Stomach smooth muscle (tissue), 2 donors: ENCODE data around the gene DNAJB11.
"Not testable (repeated sequence)": the region's sequence is repeated elsewhere in the genome, so short reads cannot be mapped to it uniquely, and the experiment has no call there.

Source experiments
- H3K27ac ChIP-seq: one replicate; pipeline ENCODE4 v1.7.0; 2013; ENCODE audit warnings: mild to moderate bottlenecking, low read length, inconsistent platforms
- H3K27me3 ChIP-seq, 2 donors: one replicate each; pipeline ENCODE4 v1.7.0; 2013; ENCODE audit warnings: low read length in 2 of 2; ENCODE audit not compliant: insufficient read depth in 2 of 2, control insufficient read depth in 1 of 2
- H3K36me3 ChIP-seq, 2 donors: one replicate each; pipeline ENCODE4 v1.7.0; 2013; ENCODE audit warnings: low read length in 2 of 2; ENCODE audit not compliant: control insufficient read depth in 2 of 2, insufficient read depth in 2 of 2
- H3K4me1 ChIP-seq: one replicate; pipeline ENCODE4 v1.7.0; 2013; ENCODE audit warnings: low read length; ENCODE audit not compliant: control insufficient read depth, insufficient read depth
- H3K4me3 ChIP-seq, 2 donors: one replicate each; pipeline ENCODE4 v1.7.0; 2013; ENCODE audit warnings: low read length in 2 of 2
- H3K9ac ChIP-seq, 2 donors: one replicate each; pipeline ENCODE4 v1.7.0; 2013; ENCODE audit warnings: low read length in 2 of 2, mild to moderate bottlenecking in 1 of 2
- H3K9me3 ChIP-seq, 2 donors: one replicate each; pipeline ENCODE4 v1.7.0; 2013; ENCODE audit warnings: low read length in 2 of 2; ENCODE audit not compliant: control insufficient read depth in 2 of 2
- donor health status: healthy.
- donor health status: Pancreatic carcinoma.

The DNAJB11 gene

GRCh38 chr3:186586245-186586644 is 15.7 kb downstream of the DNAJB11 start:
- not testable (repeated sequence) for H3K4me3 ChIP-seq, H3K4me1 ChIP-seq, H3K27me3 ChIP-seq, H3K27ac ChIP-seq, H3K9me3 ChIP-seq, H3K9ac ChIP-seq
- peaks cover 33 to 36% of the 10 kb centered on the region in 2 donors for H3K36me3 ChIP-seq

GRCh38 chr3:186587183-186587582 is 16.7 kb downstream of the DNAJB11 start:
- Histone ChIP-seq H3K4me1 (no peaks in the 10 kb centered on the region), H3K36me3 (peaks cover 28 to 30% of the 10 kb centered on the region in 2 donors), H3K27me3 (no peaks in the 10 kb centered on the region), H3K9ac (no peak overlapping the region), H3K9me3 (no peaks in the 10 kb centered on the region), H3K4me3 (no peak overlapping the region), H3K27ac (no peak overlapping the region)

- Histone ChIP-seq H3K4me1 (no peaks in the 10 kb centered on the region), H3K9ac (no peak overlapping the region), H3K9me3 (no peaks in the 10 kb centered on the region), H3K27me3 (no peaks in the 10 kb centered on the region), H3K4me3 (no peak overlapping the region), H3K27ac (no peak overlapping the region), H3K36me3 (peaks cover 15 to 17% of the 10 kb centered on the region in 2 donors)
These were observed 18.1 kb downstream of the DNAJB11 start for GRCh38 chr3:186588632-186589031.

GRCh38 chr3:186589121-186589520 is 18.6 kb downstream of the DNAJB11 start:
- H3K4me3 ChIP-seq = no peak overlapping the region
- no peaks in the 10 kb centered on the region for H3K4me1 ChIP-seq
- peaks cover 10 to 12% of the 10 kb centered on the region in 2 donors for H3K36me3 ChIP-seq
- H3K9me3 ChIP-seq = no peaks in the 10 kb centered on the region
- H3K27ac ChIP-seq = no peak overlapping the region
- H3K27me3 ChIP-seq = no peaks in the 10 kb centered on the region
- no peak overlapping the region for H3K9ac ChIP-seq

GRCh38 chr3:186589856-186590579 is 19.5 kb downstream of the DNAJB11 start:
- Histone ChIP-seq H3K4me3 (no peak overlapping the region), H3K27ac (no peak overlapping the region), H3K4me1 (no peaks in the 10 kb centered on the region), H3K9me3 (no peaks in the 10 kb centered on the region), H3K27me3 (no peaks in the 10 kb centered on the region), H3K36me3 (peaks cover 5 to 8% of the 10 kb centered on the region in 2 donors), H3K9ac (no peak overlapping the region)

- no peak overlapping the region for H3K27ac ChIP-seq
- H3K36me3 ChIP-seq = peaks cover 0 to 5% of the 10 kb centered on the region in 2 donors
- H3K9ac ChIP-seq = no peak overlapping the region
- H3K9me3 ChIP-seq = no peaks in the 10 kb centered on the region
- H3K4me1 ChIP-seq = no peaks in the 10 kb centered on the region
- no peak overlapping the region for H3K4me3 ChIP-seq
- no peaks in the 10 kb centered on the region for H3K27me3 ChIP-seq
These were observed 20.2 kb downstream of the DNAJB11 start for GRCh38 chr3:186590580-186591295.

GRCh38 chr3:186592682-186593081 is 22.2 kb downstream of the DNAJB11 start:
- no peaks in the 10 kb centered on the region for H3K27me3 ChIP-seq
- no peak overlapping the region for H3K27ac ChIP-seq
- H3K9ac ChIP-seq = no peak overlapping the region
- H3K4me3 ChIP-seq = no peak overlapping the region
- no peaks in the 10 kb centered on the region for H3K9me3 ChIP-seq
- H3K4me1 ChIP-seq = no peaks in the 10 kb centered on the region
- H3K36me3 ChIP-seq = no peaks in the 10 kb centered on the region

- Histone ChIP-seq H3K4me1 (no peaks in the 10 kb centered on the region), H3K9me3 (no peaks in the 10 kb centered on the region), H3K27me3 (no peaks in the 10 kb centered on the region), H3K36me3 (no peaks in the 10 kb centered on the region), H3K27ac (no peak overlapping the region), H3K4me3 (no peak overlapping the region), H3K9ac (no peak overlapping the region)
These were observed 23.3 kb downstream of the DNAJB11 start for GRCh38 chr3:186593862-186594261.

GRCh38 chr3:186594591-186595113 is 24.1 kb downstream of the DNAJB11 start:
- H3K27ac ChIP-seq = no peak overlapping the region
- H3K4me3 ChIP-seq = no peak overlapping the region
- no peak overlapping the region for H3K9ac ChIP-seq
- H3K9me3 ChIP-seq = no peaks in the 10 kb centered on the region
- no peaks in the 10 kb centered on the region for H3K4me1 ChIP-seq
- no peaks in the 10 kb centered on the region for H3K27me3 ChIP-seq
- no peaks in the 10 kb centered on the region for H3K36me3 ChIP-seq

- H3K9me3 ChIP-seq = no peaks in the 10 kb centered on the region
These were observed 26.2 kb downstream of the DNAJB11 start for GRCh38 chr3:186596568-186597287.

More at GRCh38 chr3:186596568-186597287, 26.2 kb downstream of the DNAJB11 start:
- Histone ChIP-seq H3K27ac (no peak overlapping the region), H3K36me3 (no peaks in the 10 kb centered on the region), H3K9ac (no peak overlapping the region), H3K4me1 (no peaks in the 10 kb centered on the region), H3K27me3 (no peaks in the 10 kb centered on the region), H3K4me3 (no peak overlapping the region)
